ENCODE data around the gene GRK3.
"Not testable (repeated sequence)": the region's sequence is repeated elsewhere in the genome, so short reads cannot be mapped to it uniquely, and the experiment has no call there.

GRK3 gene

DNA sequence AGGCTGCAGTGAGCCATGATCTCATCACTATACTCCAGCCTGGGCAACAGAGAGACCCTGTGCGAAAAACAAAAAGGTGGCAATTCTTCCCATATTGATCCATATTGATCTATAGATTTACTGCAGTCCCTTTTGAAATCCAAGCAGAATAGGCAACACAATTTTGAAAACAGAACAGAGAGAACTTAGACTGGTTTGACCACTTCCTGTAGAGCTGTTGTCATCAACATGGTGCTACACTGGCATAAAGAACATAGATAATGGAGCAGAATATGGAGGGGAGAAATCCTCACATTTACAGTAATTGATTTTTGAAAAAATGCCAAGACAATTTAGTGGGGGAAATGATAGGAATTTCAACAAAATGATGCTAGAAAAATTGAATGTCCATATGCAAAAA, 34.1 kb downstream of the GRK3 start:
- TF ChIP-seq, protein P1, sequence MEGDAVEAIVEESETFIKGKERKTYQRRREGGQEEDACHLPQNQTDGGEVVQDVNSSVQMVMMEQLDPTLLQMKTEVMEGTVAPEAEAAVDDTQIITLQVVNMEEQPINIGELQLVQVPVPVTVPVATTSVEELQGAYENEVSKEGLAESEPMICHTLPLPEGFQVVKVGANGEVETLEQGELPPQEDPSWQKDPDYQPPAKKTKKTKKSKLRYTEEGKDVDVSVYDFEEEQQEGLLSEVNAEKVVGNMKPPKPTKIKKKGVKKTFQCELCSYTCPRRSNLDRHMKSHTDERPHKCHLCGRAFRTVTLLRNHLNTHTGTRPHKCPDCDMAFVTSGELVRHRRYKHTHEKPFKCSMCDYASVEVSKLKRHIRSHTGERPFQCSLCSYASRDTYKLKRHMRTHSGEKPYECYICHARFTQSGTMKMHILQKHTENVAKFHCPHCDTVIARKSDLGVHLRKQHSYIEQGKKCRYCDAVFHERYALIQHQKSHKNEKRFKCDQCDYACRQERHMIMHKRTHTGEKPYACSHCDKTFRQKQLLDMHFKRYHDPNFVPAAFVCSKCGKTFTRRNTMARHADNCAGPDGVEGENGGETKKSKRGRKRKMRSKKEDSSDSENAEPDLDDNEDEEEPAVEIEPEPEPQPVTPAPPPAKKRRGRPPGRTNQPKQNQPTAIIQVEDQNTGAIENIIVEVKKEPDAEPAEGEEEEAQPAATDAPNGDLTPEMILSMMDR (IDR thresholded peaks at IDR 0.05; ENCODE audit: borderline replicate concordance, insufficient read depth, low read depth, low read length) = no peak
- no peak overlapping the region for H3K4me3 ChIP-seq (ENCODE audit: low read depth, low read length)

DNA sequence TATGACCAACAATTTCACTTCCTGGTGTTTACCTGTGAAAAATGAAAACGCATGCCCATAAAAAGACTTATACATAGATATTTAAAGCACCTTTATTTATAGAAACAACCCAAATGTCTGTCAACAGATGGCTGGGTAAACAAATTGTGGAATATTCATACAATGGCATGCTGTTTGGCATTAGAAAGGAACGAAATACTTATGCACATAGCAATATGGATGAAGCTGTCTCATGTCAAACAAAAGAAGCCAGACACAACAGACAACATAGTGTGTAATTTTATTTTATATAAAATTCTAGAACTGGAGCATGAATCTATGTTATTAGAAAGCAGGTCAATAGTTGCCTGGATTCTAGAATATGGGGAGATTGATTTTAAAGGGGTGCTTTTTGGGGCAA, 38.0 kb downstream of the GRK3 start:
- no peak overlapping the region for H3K4me3 ChIP-seq (ENCODE audit: low read depth, low read length)
- TF ChIP-seq, protein P1 (IDR thresholded peaks at IDR 0.05; ENCODE audit: borderline replicate concordance, insufficient read depth, low read depth, low read length) = no peak

DNA sequence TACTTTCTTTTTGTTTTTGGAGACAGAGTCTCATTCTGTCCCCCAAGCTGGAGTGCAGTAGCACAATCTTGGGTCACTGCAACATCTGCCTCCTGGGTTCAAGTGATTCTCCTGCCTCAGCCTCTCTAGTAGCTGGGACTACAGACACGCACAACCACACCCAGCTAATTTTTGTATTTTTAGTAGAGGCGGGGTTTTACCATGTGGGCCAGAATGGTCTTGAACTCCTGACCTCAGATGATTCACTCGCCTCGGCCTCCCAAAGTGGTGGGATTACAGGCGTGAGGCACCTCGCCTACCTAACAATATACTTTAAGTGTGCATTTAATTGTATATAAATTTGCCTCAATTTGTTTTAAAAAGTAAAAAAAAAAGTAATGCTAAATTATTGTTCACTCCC, 38.4 kb downstream of the GRK3 start:
- TF ChIP-seq, protein P1 (IDR thresholded peaks at IDR 0.05; ENCODE audit: borderline replicate concordance, insufficient read depth, low read depth, low read length) = no peak
- H3K4me3 ChIP-seq (ENCODE audit: low read depth, low read length) = no peak overlapping the region

DNA sequence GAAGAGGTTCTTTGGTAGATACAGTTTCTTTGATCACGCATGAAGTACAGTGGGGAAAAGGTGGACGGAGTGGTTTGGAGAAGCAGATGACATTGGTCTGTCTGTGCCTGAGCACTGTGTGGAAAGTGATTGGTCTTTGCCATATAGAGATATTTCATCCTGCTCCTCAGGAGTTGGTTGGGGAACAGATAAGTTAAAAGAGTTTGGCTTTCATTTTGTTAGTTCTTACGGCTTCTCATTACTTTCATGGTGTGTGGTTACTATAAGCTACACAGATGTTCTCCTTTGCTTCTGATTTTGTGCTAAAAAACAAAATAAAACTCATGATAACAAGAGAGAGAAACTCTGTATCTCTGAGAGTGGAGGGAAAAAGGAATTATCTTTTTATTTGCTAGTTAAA, 40.7 kb downstream of the GRK3 start:
- not testable (repeated sequence) for H3K4me3 ChIP-seq (ENCODE audit: low read depth, low read length)

DNA sequence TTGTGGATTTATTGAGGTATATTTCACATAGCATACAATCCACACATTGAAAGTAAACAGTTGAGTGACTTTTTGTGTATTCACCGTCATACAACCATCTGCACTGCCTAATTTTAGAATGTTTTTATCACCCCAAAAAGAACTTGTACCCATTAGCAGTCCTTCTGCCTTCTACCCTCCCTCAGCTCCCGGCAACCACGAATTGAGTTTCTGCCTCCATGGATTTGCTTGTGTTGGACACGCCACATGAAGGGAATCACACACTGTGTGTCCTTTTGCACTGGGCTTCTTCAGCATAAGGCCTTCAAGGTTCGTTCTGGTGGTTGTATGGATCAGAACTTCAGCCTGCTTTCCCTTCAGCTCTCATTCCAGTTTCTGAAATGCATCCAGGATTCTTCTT, 41.1 kb downstream of the GRK3 start:
- not testable (repeated sequence) for H3K4me3 ChIP-seq (ENCODE audit: low read depth, low read length)

DNA sequence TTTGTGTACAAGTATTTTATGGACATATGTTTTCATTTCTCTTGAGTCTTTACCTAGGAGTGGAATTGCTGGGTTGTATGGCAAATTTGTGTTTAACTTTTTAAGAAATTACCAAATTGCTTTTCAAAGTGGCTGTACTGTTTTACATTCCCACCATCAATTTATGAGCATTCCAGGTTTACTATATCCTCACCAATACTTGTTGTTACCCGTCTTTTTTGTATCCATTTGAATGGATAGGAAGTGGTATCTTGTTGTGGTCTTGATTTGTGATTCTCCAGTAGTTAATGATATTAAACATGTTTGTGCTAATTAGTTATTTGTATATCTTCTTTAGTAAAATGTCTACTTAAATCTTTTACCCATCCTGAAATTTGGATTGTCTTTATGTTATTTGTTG, 46.8 kb downstream of the GRK3 start:
- not testable (repeated sequence) for H3K4me3 ChIP-seq (ENCODE audit: low read depth, low read length)

DNA sequence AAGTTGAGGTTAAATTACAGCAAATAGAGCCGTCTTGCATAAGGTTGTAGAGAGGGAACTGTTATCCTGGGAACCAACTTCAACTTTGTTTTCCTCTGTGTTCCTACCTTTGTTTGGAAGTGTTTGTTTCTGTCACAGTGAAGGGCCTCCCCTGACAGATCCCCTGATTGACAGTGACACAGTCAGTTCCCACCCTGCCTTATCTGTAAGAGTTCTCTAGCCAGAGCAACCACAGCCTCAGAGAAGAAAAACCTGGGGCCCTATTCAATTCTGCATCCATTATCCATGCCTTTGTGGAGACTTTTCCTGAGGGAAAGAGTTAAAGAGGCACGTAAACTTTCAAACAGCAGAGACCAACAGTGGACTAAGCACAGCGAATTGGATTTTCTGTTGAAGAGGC, 48.7 kb downstream of the GRK3 start:
- H3K4me3 ChIP-seq (ENCODE audit: low read depth, low read length) = not testable (repeated sequence)

DNA sequence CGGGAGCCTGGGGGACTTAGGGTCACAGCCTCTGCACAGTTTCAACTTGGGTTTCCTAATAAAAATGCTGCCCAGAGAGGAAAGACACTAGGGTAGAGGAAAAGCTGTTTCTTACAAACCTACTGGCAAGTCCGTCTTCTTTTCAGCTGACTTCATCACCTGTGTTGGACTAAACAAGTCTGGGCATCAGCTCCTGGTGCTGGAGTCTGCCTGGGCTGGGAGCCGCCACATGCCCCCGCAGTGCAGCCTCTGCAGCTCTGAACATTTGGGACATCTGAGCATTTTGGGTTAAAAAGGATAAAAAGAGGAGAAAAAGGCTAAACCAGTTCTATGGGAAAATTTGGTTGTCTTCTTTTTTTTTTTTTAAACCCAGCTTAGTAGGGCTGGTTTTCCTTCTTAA, 49.1 kb downstream of the GRK3 start:
- H3K4me3 ChIP-seq (ENCODE audit: low read depth, low read length) = not testable (repeated sequence)

DNA sequence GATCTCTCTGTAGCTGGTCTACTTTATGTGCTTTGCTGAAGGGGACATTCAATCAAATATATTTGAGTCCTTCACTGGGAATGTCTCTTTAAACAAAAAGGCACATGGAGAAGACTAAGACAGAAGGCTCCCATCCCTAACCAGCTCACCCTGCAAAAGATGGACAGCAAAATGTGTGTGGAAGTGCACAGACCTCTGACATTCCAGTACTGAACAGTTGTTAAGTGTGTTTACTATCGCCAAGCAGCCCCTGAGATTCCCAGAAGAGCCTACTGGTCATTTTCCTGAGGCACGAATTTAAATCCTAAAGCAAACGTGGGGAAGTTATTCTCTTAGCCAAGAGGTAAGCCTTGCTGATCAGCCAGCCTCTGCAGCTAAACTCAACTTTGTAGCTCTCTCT, 50.3 kb downstream of the GRK3 start:
- H3K4me3 ChIP-seq (ENCODE audit: low read depth, low read length) = not testable (repeated sequence)

DNA sequence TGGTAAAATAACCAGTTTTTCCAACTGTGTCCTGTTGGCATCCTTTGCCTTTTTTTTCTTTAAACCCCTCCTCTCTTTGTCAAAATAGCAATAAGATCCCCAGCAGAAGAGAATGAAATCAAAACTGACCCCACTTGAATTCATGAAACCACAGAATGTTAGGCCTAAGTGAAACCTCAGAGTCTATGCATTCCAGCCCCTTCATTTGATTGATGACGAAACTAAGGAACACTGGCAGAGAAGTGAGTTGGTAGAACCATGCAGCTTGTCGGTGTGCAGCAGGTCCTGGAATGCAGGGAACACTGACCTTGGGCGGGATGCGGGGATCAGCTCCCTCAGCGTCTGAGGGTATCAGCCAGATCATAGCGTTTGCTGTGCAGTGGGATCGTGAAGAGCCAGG, 57.5 kb downstream of the GRK3 start:
- H3K4me3 ChIP-seq (ENCODE audit: low read depth, low read length) = no peak overlapping the region
- TF ChIP-seq, protein P1 (IDR thresholded peaks at IDR 0.05; ENCODE audit: borderline replicate concordance, insufficient read depth, low read depth, low read length) = no peak

DNA sequence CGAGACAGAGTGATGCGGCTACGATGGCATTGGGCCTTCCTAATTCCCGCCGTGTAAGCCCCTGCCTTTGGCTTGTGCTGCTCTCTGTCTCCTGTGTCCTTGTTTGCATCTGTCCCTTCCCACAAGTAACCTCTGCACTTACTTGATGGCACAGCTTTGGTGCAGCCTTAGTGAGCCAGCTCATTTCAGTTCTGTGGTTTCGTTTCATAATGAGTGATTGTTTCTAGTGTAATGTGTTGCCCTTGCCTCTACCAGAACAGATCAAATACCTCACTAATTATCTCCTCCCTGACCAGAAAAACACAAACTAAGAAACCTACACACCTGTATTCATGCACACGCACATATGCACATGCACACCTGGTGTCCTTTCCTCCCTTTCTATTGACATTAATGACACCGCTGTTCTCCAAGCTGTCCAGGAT, 58.8 kb downstream of the GRK3 start:
- no peak overlapping the region for H3K4me3 ChIP-seq (ENCODE audit: low read depth, low read length)
- TF ChIP-seq, protein P1 (IDR thresholded peaks at IDR 0.05; ENCODE audit: borderline replicate concordance, insufficient read depth, low read depth, low read length) = no peak

Measured in GM12875 (cell line).